ENCODE measurements around the gene ARHGAP45.

DNA sequence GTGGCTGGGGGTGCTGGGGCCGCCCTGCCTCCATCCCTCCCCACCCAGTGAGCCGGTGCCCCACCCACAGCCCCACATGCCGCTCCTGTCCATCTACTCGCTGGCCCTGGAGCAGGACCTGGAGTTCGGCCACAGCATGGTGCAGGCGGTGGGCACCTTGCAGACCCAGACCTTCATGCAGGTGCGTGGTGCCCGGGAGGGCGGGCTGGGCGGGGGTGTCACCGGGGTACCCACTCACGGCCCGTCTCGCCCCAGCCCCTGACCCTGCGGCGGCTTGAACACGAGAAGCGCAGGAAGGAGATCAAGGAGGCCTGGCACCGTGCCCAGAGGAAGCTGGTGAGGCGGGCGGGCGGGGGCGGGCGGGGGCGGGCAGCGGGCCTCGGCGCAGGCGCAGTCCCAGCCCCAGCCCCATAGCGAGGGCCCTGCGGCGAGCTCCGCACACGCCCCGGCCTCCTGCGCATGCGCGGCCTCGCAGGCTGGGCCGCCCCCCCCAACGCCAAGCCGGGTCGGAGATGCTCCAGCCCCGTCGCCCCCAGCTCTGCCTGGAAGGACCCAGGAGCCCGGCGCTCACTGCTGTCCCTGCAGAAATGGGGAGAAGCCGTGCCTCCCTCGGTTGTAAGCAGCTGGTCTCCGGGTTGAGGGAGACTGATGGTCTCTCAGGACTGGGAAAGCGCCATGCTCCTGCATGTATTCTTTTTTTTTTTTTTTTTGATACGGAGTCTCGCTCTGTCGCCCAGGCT lies 7.7 kb downstream of the ARHGAP45 start:
- TF ChIP-seq CTCF (conservative IDR thresholded peaks at IDR 0.05; ENCODE audit: low read depth, low read length) (no peak), EZH2 (IDR thresholded peaks at IDR 0.05; ENCODE audit: low read length, unreplicated experiment) (no peak), EZH2phosphoT487 (IDR thresholded peaks at IDR 0.05; ENCODE audit: borderline replicate concordance, low read length) (no peak)
